Osteoblast (primary cell): ENCODE data around the gene CDH11. TPM values are rescaled to one million over a fixed set of nuclear protein-coding genes. Genes with fewer than 3 reads are reported as not detected.

ENCODE experiments used
- DNase-seq: peaks from one replicate; pipeline ENCODE4 v3.0.0; 2011; ENCODE audit warnings: low spot score, mixed read lengths; ENCODE audit not compliant: insufficient read length; ENCODE audit errors: missing footprints
- H2AFZ ChIP-seq: 2 replicates; pipeline ENCODE4 v1.6.0; 2011; ENCODE audit warnings: mild to moderate bottlenecking, low read length
- H3K27ac ChIP-seq: 2 replicates; pipeline ENCODE4 v1.5.1; 2011; ENCODE audit warnings: mild to moderate bottlenecking, low read depth, low read length, moderate library complexity
- H3K27me3 ChIP-seq: 2 replicates; pipeline ENCODE4 v1.6.0; 2012; ENCODE audit warnings: mild to moderate bottlenecking, control low read depth, inconsistent platforms, low read length, moderate library complexity; ENCODE audit not compliant: insufficient read depth
- H3K36me3 ChIP-seq: 2 replicates; pipeline ENCODE4 v1.5.1; 2011; ENCODE audit warnings: mild to moderate bottlenecking, low read length, control low read depth, moderate library complexity; ENCODE audit not compliant: insufficient read depth
- H3K4me1 ChIP-seq: 2 replicates; pipeline ENCODE4 v1.5.1; 2011; ENCODE audit warnings: mild to moderate bottlenecking, low read length, control low read depth, moderate library complexity; ENCODE audit not compliant: insufficient read depth
- H3K4me2 ChIP-seq: 2 replicates; pipeline ENCODE4 v1.6.0; 2011; ENCODE audit warnings: mild to moderate bottlenecking, low read length; ENCODE audit not compliant: insufficient read depth
- H3K4me3 ChIP-seq: fragments of 200-600 bp; sonication (generic); 3 replicates; pipeline ENCODE4 v1.5.1; 2012; ENCODE audit warnings: mild to moderate bottlenecking, low read length, inconsistent platforms; ENCODE audit not compliant: insufficient read depth
- H3K79me2 ChIP-seq: 2 replicates; pipeline ENCODE4 v1.6.0; 2012; ENCODE audit warnings: mild to moderate bottlenecking, low read length, control low read depth, inconsistent platforms; ENCODE audit not compliant: insufficient read depth
- H3K9me3 ChIP-seq: 2 replicates; pipeline ENCODE4 v1.5.1; 2011; ENCODE audit warnings: low read depth, low read length, control low read depth
- H4K20me1 ChIP-seq: 2 replicates; pipeline ENCODE4 v1.6.0; 2012; ENCODE audit warnings: mild to moderate bottlenecking, low read length, control low read depth; ENCODE audit not compliant: insufficient read depth
- total RNA-seq: library from RNA; depleted of rRNA; stranded (reverse); fragments of >200 nt; gene quantifications from 2 replicates; pipeline ENCODE4 v1.2.3, GENCODE V29; 2012
- TF ChIP-seq, protein P1 (sequence below): IDR thresholded peaks from 2 replicates; pipeline ENCODE4 v1.5.1; 2011; ENCODE audit warnings: mild to moderate bottlenecking, low read depth, low read length, moderate library complexity; ENCODE audit errors: extremely low read depth

Gene CDH11
- total RNA-seq, 1 donor: 1,116 TPM

DNA sequence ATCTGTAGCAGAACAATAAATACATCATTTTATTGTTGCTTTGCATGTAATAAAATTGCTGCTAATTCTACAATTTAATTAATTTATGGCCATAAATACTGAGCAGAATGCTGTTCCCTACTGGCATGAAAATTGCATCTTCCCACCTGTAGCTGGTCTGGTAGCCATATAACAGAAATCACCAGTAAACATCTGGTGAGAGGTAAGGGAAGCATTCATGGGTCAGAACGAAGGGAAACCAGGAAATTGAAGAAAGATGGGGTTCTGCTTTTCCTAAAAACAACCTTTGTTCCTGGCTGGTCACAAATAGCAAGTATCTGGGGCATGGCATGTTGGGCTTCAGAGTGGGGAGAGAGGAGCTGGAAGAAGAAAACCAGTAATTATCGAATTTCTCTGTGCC lies 128.4 kb downstream of the CDH11 start:
- Histone ChIP-seq H2AFZ (no peak overlapping the region), H3K4me3 (no peak overlapping the region), H4K20me1 (peaks cover 14% of the 10 kb centered on the region), H3K9me3 (no peaks in the 10 kb centered on the region), H3K27me3 (no peaks in the 10 kb centered on the region), H3K27ac (peak overlapping the region; percentile 0), H3K79me2 (peaks cover 59% of the 10 kb centered on the region), H3K36me3 (peaks cover 94% of the 10 kb centered on the region), H3K4me1 (peaks cover 7% of the 10 kb centered on the region), H3K4me2 (no peak overlapping the region)
- DNase-seq: peak; percentile 71
- TF ChIP-seq, protein P1, sequence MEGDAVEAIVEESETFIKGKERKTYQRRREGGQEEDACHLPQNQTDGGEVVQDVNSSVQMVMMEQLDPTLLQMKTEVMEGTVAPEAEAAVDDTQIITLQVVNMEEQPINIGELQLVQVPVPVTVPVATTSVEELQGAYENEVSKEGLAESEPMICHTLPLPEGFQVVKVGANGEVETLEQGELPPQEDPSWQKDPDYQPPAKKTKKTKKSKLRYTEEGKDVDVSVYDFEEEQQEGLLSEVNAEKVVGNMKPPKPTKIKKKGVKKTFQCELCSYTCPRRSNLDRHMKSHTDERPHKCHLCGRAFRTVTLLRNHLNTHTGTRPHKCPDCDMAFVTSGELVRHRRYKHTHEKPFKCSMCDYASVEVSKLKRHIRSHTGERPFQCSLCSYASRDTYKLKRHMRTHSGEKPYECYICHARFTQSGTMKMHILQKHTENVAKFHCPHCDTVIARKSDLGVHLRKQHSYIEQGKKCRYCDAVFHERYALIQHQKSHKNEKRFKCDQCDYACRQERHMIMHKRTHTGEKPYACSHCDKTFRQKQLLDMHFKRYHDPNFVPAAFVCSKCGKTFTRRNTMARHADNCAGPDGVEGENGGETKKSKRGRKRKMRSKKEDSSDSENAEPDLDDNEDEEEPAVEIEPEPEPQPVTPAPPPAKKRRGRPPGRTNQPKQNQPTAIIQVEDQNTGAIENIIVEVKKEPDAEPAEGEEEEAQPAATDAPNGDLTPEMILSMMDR: no peak

DNA sequence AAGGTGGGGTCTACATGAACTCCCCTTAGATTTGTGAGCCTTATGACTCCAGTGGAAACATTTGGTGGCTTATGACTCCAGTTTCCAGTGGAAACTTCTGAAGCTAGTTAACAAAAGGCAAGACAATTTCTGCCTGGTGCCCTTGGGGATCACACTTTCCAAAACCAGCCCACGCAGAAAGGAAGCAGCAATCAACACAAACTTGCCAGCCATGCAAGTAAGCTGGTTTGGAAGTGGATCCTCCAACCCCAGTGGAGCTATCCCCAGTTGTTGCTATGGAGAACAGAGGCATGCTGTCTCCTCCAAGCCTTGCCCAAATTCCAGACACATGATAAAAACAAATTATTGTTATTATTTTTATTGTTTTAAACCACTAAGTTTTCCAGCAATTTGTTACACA lies 130.9 kb downstream of the CDH11 start:
- Histone ChIP-seq H3K79me2 (peaks cover 42% of the 10 kb centered on the region), H3K4me1 (peaks cover 7% of the 10 kb centered on the region), H3K9me3 (no peaks in the 10 kb centered on the region), H3K36me3 (peaks cover 96% of the 10 kb centered on the region), H3K4me3 (no peak overlapping the region), H3K4me2 (no peak overlapping the region), H3K27ac (no peak overlapping the region), H2AFZ (no peak overlapping the region), H3K27me3 (no peaks in the 10 kb centered on the region), H4K20me1 (peaks cover 12% of the 10 kb centered on the region)
- TF ChIP-seq, protein P1: no peak
- no peak for DNase-seq

DNA sequence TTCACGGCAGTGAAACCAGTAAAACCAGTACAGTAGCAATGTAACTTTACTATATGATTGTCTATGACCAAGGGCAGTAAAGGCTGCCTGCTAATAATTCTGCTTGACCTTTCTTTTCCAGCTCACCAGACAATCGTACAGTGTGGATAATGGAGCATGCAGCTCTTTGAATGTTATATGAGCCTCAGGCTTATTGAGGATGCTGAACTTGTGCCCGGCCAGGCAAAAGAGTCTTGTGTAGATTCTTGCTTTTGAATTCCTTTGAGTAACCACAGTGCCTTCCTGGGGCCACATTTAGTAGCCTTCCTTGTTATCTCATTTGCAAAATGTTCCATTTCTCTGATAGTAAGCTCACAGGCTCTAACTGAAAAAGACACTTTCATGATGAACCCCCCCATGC lies 131.8 kb downstream of the CDH11 start:
- Histone ChIP-seq H3K4me3 (no peak overlapping the region), H3K36me3 (peaks cover 99% of the 10 kb centered on the region), H3K27me3 (no peaks in the 10 kb centered on the region), H3K9me3 (no peaks in the 10 kb centered on the region), H4K20me1 (peaks cover 12% of the 10 kb centered on the region), H3K27ac (no peak overlapping the region), H2AFZ (no peak overlapping the region), H3K4me2 (no peak overlapping the region), H3K79me2 (peaks cover 33% of the 10 kb centered on the region), H3K4me1 (peaks cover 7% of the 10 kb centered on the region)
- TF ChIP-seq, protein P1: no peak
- no peak for DNase-seq

DNA sequence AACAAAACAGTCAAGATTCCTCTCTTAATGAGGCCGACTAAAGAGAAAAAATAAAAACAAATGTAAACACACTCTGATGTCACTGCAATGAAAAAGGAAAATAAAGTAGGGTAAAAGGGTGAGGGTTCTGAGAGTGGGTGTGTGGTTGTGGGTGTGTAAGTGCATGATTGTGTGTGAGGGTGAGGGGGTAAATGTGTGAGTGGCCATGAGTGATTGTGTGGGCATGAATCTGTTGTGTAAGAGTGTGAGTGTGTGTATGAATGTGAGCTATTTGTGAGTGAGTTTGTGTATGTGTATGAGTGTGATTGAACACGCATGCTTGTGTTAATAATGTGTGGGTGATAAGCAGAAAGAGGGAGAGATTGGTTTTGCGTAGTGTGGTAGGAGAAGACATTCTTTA lies 132.8 kb downstream of the CDH11 start:
- H2AFZ ChIP-seq: no peak overlapping the region
- TF ChIP-seq, protein P1: no peak
- DNase-seq: no peak
- H3K4me2 ChIP-seq: no peak overlapping the region
- no peak overlapping the region for H3K27ac ChIP-seq
- no peaks in the 10 kb centered on the region for H3K27me3 ChIP-seq
- peaks cover 96% of the 10 kb centered on the region for H3K36me3 ChIP-seq
- peaks cover 22% of the 10 kb centered on the region for H3K79me2 ChIP-seq
- H3K4me1 ChIP-seq: peaks cover 10% of the 10 kb centered on the region
- peaks cover 3% of the 10 kb centered on the region for H4K20me1 ChIP-seq
- H3K9me3 ChIP-seq: no peaks in the 10 kb centered on the region
- no peak overlapping the region for H3K4me3 ChIP-seq
